CD4-positive, alpha-beta T cell treated with Interleukin-1 beta for 1 hour (primary cell): Measurements from ENCODE around the gene RELL1.

Source experiments
- DNase-seq, 2 donors: peaks; one replicate each; pipeline ENCODE4 v3.0.0-alpha.2; 2020 to 2022

The RELL1 gene, protein sequence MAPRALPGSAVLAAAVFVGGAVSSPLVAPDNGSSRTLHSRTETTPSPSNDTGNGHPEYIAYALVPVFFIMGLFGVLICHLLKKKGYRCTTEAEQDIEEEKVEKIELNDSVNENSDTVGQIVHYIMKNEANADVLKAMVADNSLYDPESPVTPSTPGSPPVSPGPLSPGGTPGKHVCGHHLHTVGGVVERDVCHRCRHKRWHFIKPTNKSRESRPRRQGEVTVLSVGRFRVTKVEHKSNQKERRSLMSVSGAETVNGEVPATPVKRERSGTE

GRCh38 chr4:37686373-37687193 lies at the start of gene RELL1:
RELL1 (minus strand) TSS chr4:37686376; CDS start chr4:37686287, 89 bp downstream.
- DNase-seq: peak; percentile 98 to 99

GRCh38 chr4:37735578-37735977 lies 49.4 kb upstream of the RELL1 start:
- DNase-seq: peak in 1 of 2 donors; percentile 14

GRCh38 chr4:37734989-37735388 lies 48.8 kb upstream of the RELL1 start:
- DNase-seq: no peak

- DNase-seq: no peak
These were observed 47.2 kb upstream of the RELL1 start for GRCh38 chr4:37733240-37733867.

DNA sequence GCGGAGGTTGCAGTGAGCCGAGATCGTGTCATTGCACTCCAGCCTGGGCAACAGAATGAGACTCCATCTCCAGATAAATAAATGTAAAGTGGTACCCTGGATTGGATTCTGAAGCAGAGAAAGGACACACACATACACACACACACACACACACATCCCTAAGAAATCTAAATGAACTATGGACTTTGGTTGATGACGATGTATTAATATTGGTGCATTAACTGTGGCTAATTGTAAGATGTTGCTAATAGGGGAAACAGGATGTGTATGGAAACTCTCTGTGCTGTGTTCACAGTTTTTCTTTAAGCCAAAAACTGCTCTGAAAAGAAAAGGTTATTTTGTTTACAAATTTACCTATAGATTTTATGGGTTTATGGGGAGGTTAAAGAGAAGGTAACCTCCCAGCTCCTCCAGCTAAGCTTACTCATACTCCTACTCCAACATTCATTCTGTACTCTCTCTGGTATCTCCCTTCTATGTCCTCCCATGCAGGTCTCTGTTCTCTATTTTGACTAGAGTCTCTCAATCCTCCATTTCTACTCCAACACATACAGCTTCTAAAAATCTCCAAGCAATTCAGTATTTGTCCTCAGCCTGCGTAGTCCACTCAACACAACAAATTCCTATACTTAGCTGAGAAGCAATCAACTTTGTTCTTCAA lies 46.5 kb upstream of the RELL1 start:
- DNase-seq: no peak

DNA sequence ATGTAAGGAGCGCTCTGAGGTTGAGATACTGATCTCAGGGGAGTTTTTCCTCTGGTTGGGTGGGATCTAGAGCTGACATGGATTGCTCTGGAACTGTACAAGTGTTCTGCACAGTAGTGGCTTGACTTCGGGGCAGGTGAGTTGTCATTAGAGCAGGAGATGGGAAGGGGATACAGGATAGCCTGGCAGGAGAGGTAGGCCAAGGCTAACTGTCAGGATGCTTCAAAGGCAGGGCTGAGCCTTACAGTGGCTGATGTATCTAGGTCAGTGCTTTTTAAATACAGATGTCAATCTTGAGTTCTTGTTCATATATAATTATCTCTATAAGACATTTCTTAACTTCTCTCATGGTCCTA lies 43.5 kb upstream of the RELL1 start:
- DNase-seq: no peak

GRCh38 chr4:37728064-37728463 lies 41.9 kb upstream of the RELL1 start:
- DNase-seq: no peak

DNA sequence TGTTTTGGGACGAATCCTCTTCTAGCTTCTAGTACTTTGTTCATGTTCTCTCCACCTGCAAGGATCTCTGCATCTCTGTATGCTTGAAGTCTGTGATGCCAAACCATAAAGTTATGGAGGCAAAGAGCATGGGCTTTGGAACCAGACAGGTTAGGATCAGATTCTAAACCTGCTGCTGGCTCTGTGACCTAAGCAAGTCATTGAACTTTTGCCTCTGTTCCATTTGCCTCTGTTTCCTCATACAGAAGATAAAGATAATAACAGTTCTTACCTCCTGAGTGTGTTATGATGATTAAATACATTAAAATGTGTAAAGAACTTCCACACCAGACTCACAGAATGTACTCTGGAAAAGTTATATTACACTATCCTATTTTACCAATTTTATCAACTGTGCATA lies 41.5 kb upstream of the RELL1 start:
- no peak for DNase-seq

DNA sequence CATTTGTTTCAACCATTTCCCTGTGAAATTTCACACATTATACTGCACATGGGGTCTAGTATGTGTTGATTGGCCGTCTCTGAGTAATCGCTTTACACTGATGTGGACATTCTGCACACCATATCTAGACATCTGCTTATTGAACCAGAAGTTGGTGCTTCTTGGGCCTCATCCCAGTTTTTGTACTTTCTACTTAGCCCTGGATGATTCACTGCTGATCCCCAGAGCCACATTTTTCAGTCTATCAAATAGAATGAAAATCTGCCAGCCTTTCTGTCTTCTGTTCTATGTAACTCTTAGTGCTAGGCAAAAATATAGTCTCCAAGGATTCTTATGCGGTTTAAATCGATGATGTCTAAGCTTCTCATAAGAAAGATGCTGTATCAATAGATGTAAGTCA lies 40.5 kb upstream of the RELL1 start:
- DNase-seq: no peak

DNA sequence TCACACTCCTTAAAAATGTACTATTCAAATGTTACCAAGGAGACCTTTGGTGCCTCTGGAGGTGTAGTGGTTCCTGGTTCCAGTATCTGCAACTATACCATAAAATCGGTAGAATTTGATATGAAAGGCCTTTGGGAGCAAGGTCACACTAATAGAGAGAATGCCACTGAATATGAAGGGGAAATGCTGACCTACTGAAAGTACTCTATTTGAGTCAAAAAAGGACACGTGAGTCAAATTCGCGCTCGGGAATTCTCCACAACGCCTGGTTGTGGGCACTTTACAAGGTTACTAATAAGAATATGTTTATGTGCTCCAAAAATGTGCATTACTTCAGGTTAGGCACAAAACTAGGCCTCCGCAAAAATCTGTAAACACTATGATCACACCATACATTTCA lies 39.5 kb upstream of the RELL1 start:
- DNase-seq: no peak

- DNase-seq: no peak
These were observed 36.9 kb upstream of the RELL1 start for GRCh38 chr4:37723067-37723466.

GRCh38 chr4:37721995-37722638 lies 35.9 kb upstream of the RELL1 start:
- DNase-seq: peak in 1 of 2 donors; percentile 14

GRCh38 chr4:37719021-37719420 lies 32.8 kb upstream of the RELL1 start:
- no peak for DNase-seq

GRCh38 chr4:37717576-37717975 lies 31.4 kb upstream of the RELL1 start:
- DNase-seq: no peak

DNA sequence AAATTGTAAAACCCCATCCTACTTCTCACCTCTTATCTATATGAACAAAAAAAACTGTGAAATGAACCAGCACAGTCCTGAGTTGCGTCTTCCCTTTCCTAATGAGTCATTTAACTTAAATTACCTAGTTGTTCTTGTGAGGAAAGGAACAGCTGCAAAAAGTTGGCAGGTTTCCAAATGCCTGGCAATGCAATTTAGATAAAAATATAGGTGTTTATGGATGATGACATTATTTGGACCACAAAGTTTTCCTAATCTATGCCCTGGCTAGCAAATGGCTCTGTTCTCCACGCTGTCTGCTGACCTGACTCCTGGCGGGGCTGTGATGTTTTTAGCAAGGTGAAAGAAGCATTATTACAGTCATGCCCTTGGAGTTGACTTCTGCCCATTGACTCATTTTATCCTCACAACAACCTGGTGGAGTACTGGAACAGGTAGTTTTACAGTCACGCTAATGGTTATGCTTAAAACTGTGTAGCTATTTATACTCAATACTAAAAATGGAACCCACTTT lies 29.8 kb upstream of the RELL1 start:
- DNase-seq: no peak

DNA sequence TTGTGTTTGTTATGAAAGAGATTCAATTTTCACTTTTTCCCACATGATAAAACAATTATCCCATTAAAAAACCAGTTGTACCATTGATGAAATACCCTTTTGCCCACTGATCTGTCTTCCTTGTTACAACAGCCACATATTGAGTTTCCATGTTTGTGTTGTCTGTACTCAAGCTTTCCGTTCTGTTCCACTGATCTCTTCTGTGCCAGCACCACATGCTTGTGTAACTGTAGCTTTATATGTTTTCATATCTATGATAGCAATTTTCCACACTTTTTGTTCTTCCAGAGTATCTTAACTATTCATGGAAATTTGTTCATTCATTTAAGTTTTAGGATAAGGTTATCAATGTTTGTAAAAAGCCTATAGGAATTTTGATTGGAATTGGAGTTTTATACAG lies 24.3 kb upstream of the RELL1 start:
- DNase-seq: no peak

DNA sequence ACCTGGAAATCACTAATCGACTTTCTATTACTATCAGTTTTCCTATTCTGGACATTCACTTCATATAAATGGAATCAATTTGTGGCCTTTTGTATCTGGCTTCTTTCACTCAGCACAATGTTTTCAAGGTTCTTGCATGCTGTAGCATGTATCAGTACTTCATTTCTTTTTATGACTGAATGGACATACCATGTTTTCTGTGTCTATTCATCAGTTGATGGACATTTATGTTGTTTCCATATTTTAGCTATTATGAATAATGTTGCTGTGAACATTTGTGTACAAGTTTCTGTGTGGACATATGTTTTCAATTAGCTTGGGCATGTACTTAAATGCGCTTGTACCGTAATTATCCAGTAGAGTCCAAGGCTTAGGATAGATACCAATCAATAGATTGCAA lies 19.9 kb upstream of the RELL1 start:
- no peak for DNase-seq

DNA sequence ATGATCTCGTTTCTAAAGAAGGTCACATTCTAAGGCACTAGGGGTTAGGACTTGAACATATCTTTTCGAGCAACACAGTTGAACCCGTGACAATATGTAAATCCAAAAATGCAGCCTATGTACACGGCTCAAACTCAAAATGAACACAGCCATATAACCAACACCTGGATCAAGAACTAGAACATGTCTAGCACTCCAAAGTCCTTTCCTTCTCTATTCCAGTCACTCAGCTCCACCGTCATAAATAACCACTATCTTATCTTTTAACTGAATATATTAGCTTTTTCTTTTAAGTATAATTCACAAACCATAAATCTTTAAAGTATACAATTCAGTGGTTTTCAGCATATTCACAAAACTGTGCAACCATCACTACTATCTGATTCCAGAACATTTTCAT lies 19.4 kb upstream of the RELL1 start:
- no peak for DNase-seq

GRCh38 chr4:37699868-37700481 lies 13.8 kb upstream of the RELL1 start:
- DNase-seq: no peak

DNA sequence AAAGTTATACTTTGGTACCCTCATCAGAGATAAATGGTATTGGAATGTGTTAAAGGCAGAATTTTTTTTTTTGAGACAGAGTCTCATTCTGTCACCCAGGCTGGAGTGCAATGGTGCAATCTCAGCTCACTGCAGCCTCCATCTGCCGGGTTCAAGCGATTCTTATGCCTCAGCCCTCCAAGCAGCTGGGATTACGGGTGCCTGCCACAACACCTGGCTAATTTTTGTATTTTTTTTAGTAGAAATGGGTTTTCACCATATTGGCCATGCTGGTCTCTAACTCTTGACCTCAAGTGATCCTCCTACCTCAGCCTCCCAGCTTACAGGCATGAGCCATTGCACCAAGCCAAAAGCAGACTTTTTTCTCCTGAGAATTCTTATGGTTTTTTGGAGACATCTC lies 11.4 kb upstream of the RELL1 start:
- DNase-seq: no peak

GRCh38 chr4:37693450-37694190 lies 7.4 kb upstream of the RELL1 start:
- DNase-seq: no peak

- no peak for DNase-seq
These were observed 6.9 kb upstream of the RELL1 start for GRCh38 chr4:37693030-37693429.
